B cell (primary cell): Measurements from ENCODE around the gene RCBTB2. TPM values are rescaled to one million over a fixed set of nuclear protein-coding genes. Genes with fewer than 3 reads are reported as not detected.

Source experiments
- ATAC-seq: fragments of 200-7000 bp; cut with Tn5 transposase; one replicate; pipeline ENCODE4 v1.10.0; 2021; ENCODE audit warnings: low read depth, mild to moderate bottlenecking, moderate number of reproducible peaks, moderate library complexity
- CTCF ChIA-PET: fragments of 350-600 bp; sonication (Branson Sonifier 250); formaldehyde crosslinking; loops from one replicate; lab custom pipeline; 2021; ENCODE audit warnings: antibody characterized with exemption, inconsistent platforms; lab: Charles Lee
- POLR2A ChIA-PET: fragments of 350-600 bp; sonication (Branson Sonifier 250); formaldehyde crosslinking; loops from one replicate; lab custom pipeline; 2021; ENCODE audit warnings: antibody characterized with exemption; lab: Charles Lee
- DNase-seq: peaks from one replicate; pipeline ENCODE4 v3.0.0; 2013
- H2AFZ ChIP-seq: 2 replicates; pipeline ENCODE4 v1.6.1; 2012; ENCODE audit warnings: mild to moderate bottlenecking, low read depth, low read length; ENCODE audit not compliant: insufficient read depth, poor library complexity, severe bottlenecking
- H3K27ac ChIP-seq, 2 donors: 1 replicate in 1 of 2; 2 replicates in 1 of 2; pipeline ENCODE4 v1.5.1; 2012 to 2013; ENCODE audit warnings: low read length in 2 of 2, mild to moderate bottlenecking in 2 of 2, moderate library complexity in 1 of 2
- H3K27me3 ChIP-seq, 4 experiments: fragments of 200-600 bp in 1 of 4; sonication (generic) in 1 of 4; replicated peaks in 1 of 4; 1 replicate in 2 of 4; 2 replicates in 2 of 4; pipeline versions ENCODE4 v1.6.1 to v1.7.0; 2013 to 2016; ENCODE audit warnings: low read length in 3 of 4, mild to moderate bottlenecking in 2 of 4, mixed read lengths in 1 of 4, moderate library complexity in 1 of 4; ENCODE audit not compliant: insufficient read depth in 4 of 4, control insufficient read depth in 3 of 4; ENCODE audit errors: control extremely low read depth in 1 of 4
- H3K36me3 ChIP-seq, 2 experiments: replicated peaks in 1 of 2; 1 replicate in 1 of 2; 2 replicates in 1 of 2; pipeline versions ENCODE4 v1.6.1 to v1.7.1; 2013; ENCODE audit warnings: low read length in 1 of 2; ENCODE audit not compliant: insufficient read depth in 2 of 2, control insufficient read depth in 1 of 2; ENCODE audit errors: control extremely low read depth in 1 of 2, extremely low read depth in 1 of 2
- H3K4me1 ChIP-seq, 2 donors: fragments of 200-600 bp in 1 of 2; sonication (generic) in 1 of 2; 1 replicate in 1 of 2; 2 replicates in 1 of 2; pipeline versions ENCODE4 v1.5.1 to v1.6.1; 2013 to 2017; ENCODE audit warnings: low read length in 2 of 2; ENCODE audit not compliant: control insufficient read depth in 2 of 2, insufficient read depth in 2 of 2
- H3K4me2 ChIP-seq: replicated peaks from 2 replicates; pipeline ENCODE3; 2012; ENCODE audit warnings: mild to moderate bottlenecking, low read depth, low read length; ENCODE audit not compliant: poor library complexity, severe bottlenecking
- H3K4me3 ChIP-seq, 5 experiments: fragments of 200-600 bp in 1 of 5; sonication (generic) in 1 of 5; 1 replicate in 3 of 5; 2 replicates in 2 of 5; pipeline versions ENCODE4 v1.5.1 to v1.7.0; 2011 to 2016; ENCODE audit warnings: low read length in 4 of 5, mild to moderate bottlenecking in 4 of 5, low read depth in 2 of 5, control low read depth in 1 of 5, moderate library complexity in 1 of 5; ENCODE audit not compliant: insufficient read depth in 1 of 5; ENCODE audit errors: control extremely low read depth in 1 of 5, extremely low read depth in 1 of 5
- H3K79me2 ChIP-seq: fragments of 200-600 bp; sonication (generic); one replicate; pipeline ENCODE4 v1.6.0; 2016; ENCODE audit warnings: low read length; ENCODE audit not compliant: control insufficient read depth, insufficient read depth
- H3K9ac ChIP-seq: fragments of 200-600 bp; sonication (generic); 2 replicates; pipeline ENCODE4 v1.6.1; 2017; ENCODE audit warnings: mild to moderate bottlenecking, low read length, moderate library complexity
- H3K9me3 ChIP-seq, 3 donors: one replicate each; pipeline versions ENCODE4 v1.6.1 to v1.7.1; 2013; ENCODE audit warnings: low read length in 2 of 3; ENCODE audit not compliant: control insufficient read depth in 2 of 3, insufficient read depth in 1 of 3; ENCODE audit errors: control extremely low read depth in 1 of 3
- H4K20me1 ChIP-seq: 2 replicates; pipeline ENCODE4 v1.6.0; 2012; ENCODE audit warnings: mild to moderate bottlenecking, low read length; ENCODE audit not compliant: insufficient read depth, control insufficient read depth, poor library complexity, severe bottlenecking
- H3K27ac Mint-ChIP-seq: one replicate; pipeline ENCODE4 v1.8.0; 2021; ENCODE audit warnings: mixed read lengths
- H3K27me3 Mint-ChIP-seq: one replicate; pipeline ENCODE4 v1.8.0; 2021; ENCODE audit warnings: mixed read lengths
- H3K4me1 Mint-ChIP-seq: one replicate; pipeline ENCODE4 v1.8.0; 2021; ENCODE audit warnings: mixed read lengths
- H3K4me3 Mint-ChIP-seq: one replicate; pipeline ENCODE4 v1.8.0; 2021; ENCODE audit warnings: mixed read lengths
- H3K9me3 Mint-ChIP-seq: one replicate; pipeline ENCODE4 v1.8.0; 2022; ENCODE audit warnings: mixed read lengths; ENCODE audit not compliant: insufficient read depth
- CTCF ChIP-seq: fragments of 200-600 bp; IDR thresholded peaks from one replicate; pipeline ENCODE4 v1.8.0; 2022; ENCODE audit warnings: antibody characterized with exemption, mild to moderate bottlenecking
- EZH2 ChIP-seq: IDR thresholded peaks from 2 replicates; pipeline ENCODE4 v1.6.1; 2012; ENCODE audit warnings: borderline replicate concordance, low read depth, mild to moderate bottlenecking, moderate library complexity, low read length; ENCODE audit not compliant: insufficient read depth, poor library complexity, severe bottlenecking
- WGBS: methylation state at CpG from one replicate; pipeline ENCODE4 v1.1.5; 2013; ENCODE audit warnings: missing lambda C conversion rate; ENCODE audit not compliant: insufficient coverage; 5-methylcytosine and 5-hydroxymethylcytosine counted together
- intact Hi-C: fragments of 100-400 bp; cut with micrococcal nuclease; formaldehyde crosslinking; loops from one replicate; pipeline ENCODE4 v1.10.0; 2022
- polyA plus RNA-seq: library from polyadenylated mRNA; depleted of rRNA; stranded (reverse); fragments of >200 nt; gene quantifications from 2 replicates; pipeline ENCODE4 v1.2.3, GENCODE V29; 2012
- total RNA-seq, 2 donors: library from RNA; stranded (reverse); fragments of 120-200 nt in 1 of 2; gene quantifications; 1 replicate in 1 of 2; 2 replicates in 1 of 2; pipeline versions ENCODE4 v1.2.3 to v1.2.4, GENCODE V29; 2013 to 2022

Gene RCBTB2
- total and polyA plus RNA-seq, 2 donors (not counting 1 experiment from before 2014, with no cell fraction given), result 1.4 to 2.7 TPM

- ATAC-seq (no peak), DNase-seq (no peak)
- Mint-ChIP-seq H3K4me1 (no peaks in the 10 kb centered on the region), H3K27ac (no peak overlapping the region), H3K27me3 (peaks cover 64% of the 10 kb centered on the region), H3K9me3 (no peaks in the 10 kb centered on the region), H3K4me3 (no peak overlapping the region)
- no peak overlapping the region for H3K4me3 ChIP-seq
- peaks cover 0 to 4% (median 3%) of the 10 kb centered on the region in 3 donors for H3K9me3 ChIP-seq
- TF ChIP-seq EZH2, result no peak
- TF ChIP-seq CTCF, result no peak
- no peak overlapping the region for H3K9ac ChIP-seq
- intact Hi-C loops, result no loop called here
- CTCF ChIA-PET, result interaction anchor here (0.5 to 1.3 kb wide), 3 partner anchors 13 to 214 kb away, joined by 3 read pairs; no protein-coding TSS in a partner anchor
- H2AFZ ChIP-seq, result no peak overlapping the region
- POLR2A ChIA-PET, result no interaction called here
- no peak overlapping the region for H3K4me2 ChIP-seq
- peaks cover 0 to 4% of the 10 kb centered on the region in 2 donors for H3K4me1 ChIP-seq
- H3K27ac ChIP-seq, result no peak overlapping the region
- 100% methylated on average over 1 of the region's 4 CpGs for WGBS
- H4K20me1 ChIP-seq, result no peaks in the 10 kb centered on the region
- peaks cover 0 to 61% (median 52%) of the 10 kb centered on the region in 4 experiments for H3K27me3 ChIP-seq
- H3K36me3 ChIP-seq, result no peaks in the 10 kb centered on the region
- H3K79me2 ChIP-seq, result no peaks in the 10 kb centered on the region
Measured at GRCh38 chr13:48542138-48542537, 9.3 kb upstream of the RCBTB2 start.

- ChIA-PET POLR2A (no interaction called here), CTCF (no interaction called here)
- no peak for DNase-seq
- no peaks in the 10 kb centered on the region for H3K36me3 ChIP-seq
- peaks cover 0 to 50% (median 43%) of the 10 kb centered on the region in 4 experiments for H3K27me3 ChIP-seq
- intact Hi-C loops, result no loop called here
- H3K79me2 ChIP-seq, result no peaks in the 10 kb centered on the region
- H4K20me1 ChIP-seq, result no peaks in the 10 kb centered on the region
- H2AFZ ChIP-seq, result no peak overlapping the region
- H3K27ac ChIP-seq, result no peak overlapping the region
- no peak overlapping the region for H3K9ac ChIP-seq
- Mint-ChIP-seq H3K4me1 (no peaks in the 10 kb centered on the region), H3K9me3 (peaks cover 3% of the 10 kb centered on the region), H3K27ac (no peak overlapping the region), H3K27me3 (peaks cover 56% of the 10 kb centered on the region), H3K4me3 (no peak overlapping the region)
- H3K4me1 ChIP-seq, result peaks cover 0 to 4% of the 10 kb centered on the region in 2 donors
- ATAC-seq, result no peak
- H3K4me2 ChIP-seq, result no peak overlapping the region
- peaks cover 0 to 7% (median 5%) of the 10 kb centered on the region in 3 donors for H3K9me3 ChIP-seq
- H3K4me3 ChIP-seq, result no peak overlapping the region
- TF ChIP-seq CTCF, result no peak
- TF ChIP-seq EZH2, result no peak
Measured at GRCh38 chr13:48539550-48539949, 6.7 kb upstream of the RCBTB2 start.
